SK-N-SH treated with all-trans-retinoic acid at 6 μM for 48 hours (cell line): ENCODE results near the gene ADAM17.
"Not testable (repeated sequence)": the region's sequence is repeated elsewhere in the genome, so short reads cannot be mapped to it uniquely, and the experiment has no call there.

Experiments
- CSDC2 ChIP-seq: fragments of 250-450 bp; sonication (Bioruptor Pico); IDR thresholded peaks from 2 replicates; pipeline ENCODE4 v1.5.0; 2020; ENCODE audit warnings: mild to moderate bottlenecking, moderate library complexity
- GLIS3 ChIP-seq: fragments of 250-450 bp; sonication (Bioruptor Pico); IDR thresholded peaks from 2 replicates; pipeline ENCODE4 v1.5.0; 2020; ENCODE audit warnings: mild to moderate bottlenecking, moderate library complexity
- ISL1 ChIP-seq: fragments of 250-450 bp; sonication (Bioruptor Pico); IDR thresholded peaks from 2 replicates; pipeline ENCODE4 v2.1.2; 2022; ENCODE audit warnings: mild to moderate bottlenecking, moderate library complexity
- OSR1 ChIP-seq: fragments of 250-450 bp; sonication (Bioruptor Pico); IDR thresholded peaks from 2 replicates; pipeline ENCODE4 v1.8.0; 2022; ENCODE audit warnings: moderate library complexity, mild to moderate bottlenecking, inconsistent platforms
- RARB ChIP-seq: fragments of 250-450 bp; sonication (Bioruptor Pico); IDR thresholded peaks from 2 replicates; pipeline ENCODE4 v1.8.0; 2021; ENCODE audit warnings: mild to moderate bottlenecking, moderate library complexity
- ZFP3 ChIP-seq: fragments of 250-450 bp; sonication (Bioruptor Pico); IDR thresholded peaks from 2 replicates; pipeline ENCODE4 v1.5.0; 2020; ENCODE audit warnings: mild to moderate bottlenecking, moderate library complexity
- ZFP30 ChIP-seq: fragments of 450-650 bp; formaldehyde crosslinking; IDR thresholded peaks from 2 replicates; pipeline ENCODE4 v1.5.0; 2022; ENCODE audit warnings: mild to moderate bottlenecking, moderate library complexity
- TF ChIP-seq, protein P1 (sequence below): fragments of 250-450 bp; sonication (Bioruptor Pico); IDR thresholded peaks from 2 replicates; pipeline ENCODE4 v1.8.0; 2020; ENCODE audit warnings: mild to moderate bottlenecking, moderate library complexity, borderline replicate concordance

DNA sequence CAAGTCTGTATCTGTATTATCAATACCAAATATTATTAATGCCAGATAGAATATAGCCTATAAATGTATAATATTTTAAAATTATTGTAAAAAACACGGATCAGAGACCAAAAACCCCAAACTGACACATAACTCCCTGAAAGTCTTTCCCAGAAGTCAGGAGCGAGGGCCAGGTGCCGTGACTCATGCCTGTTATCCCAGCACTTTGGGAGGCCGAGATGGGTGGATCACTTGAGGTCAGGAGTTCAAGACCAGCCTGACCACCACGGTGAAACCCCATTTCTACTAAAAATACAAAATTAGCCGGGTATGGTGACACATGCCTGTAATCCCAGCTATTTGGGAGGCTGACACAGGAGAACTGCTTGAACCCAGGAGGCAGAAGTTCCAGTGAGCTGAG lies 39.6 kb upstream of the ADAM17 start:
- not testable (repeated sequence) for TF ChIP-seq ZFP3 (CRISPR knock-in tag); ISL1 (CRISPR knock-in tag); OSR1 (CRISPR knock-in tag); ZFP30; RARB (CRISPR knock-in tag); CSDC2; GLIS3 (CRISPR knock-in tag)
- TF ChIP-seq, protein P1, sequence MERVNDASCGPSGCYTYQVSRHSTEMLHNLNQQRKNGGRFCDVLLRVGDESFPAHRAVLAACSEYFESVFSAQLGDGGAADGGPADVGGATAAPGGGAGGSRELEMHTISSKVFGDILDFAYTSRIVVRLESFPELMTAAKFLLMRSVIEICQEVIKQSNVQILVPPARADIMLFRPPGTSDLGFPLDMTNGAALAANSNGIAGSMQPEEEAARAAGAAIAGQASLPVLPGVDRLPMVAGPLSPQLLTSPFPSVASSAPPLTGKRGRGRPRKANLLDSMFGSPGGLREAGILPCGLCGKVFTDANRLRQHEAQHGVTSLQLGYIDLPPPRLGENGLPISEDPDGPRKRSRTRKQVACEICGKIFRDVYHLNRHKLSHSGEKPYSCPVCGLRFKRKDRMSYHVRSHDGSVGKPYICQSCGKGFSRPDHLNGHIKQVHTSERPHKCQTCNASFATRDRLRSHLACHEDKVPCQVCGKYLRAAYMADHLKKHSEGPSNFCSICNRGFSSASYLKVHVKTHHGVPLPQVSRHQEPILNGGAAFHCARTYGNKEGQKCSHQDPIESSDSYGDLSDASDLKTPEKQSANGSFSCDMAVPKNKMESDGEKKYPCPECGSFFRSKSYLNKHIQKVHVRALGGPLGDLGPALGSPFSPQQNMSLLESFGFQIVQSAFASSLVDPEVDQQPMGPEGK, result not testable (repeated sequence)
